ENCODE measurements around the gene ARHGEF37.
A peak's percentile ranks its signal among the peaks of the same experiment; 100 is the strongest.
"Not testable (repeated sequence)": the region's sequence is repeated elsewhere in the genome, so short reads cannot be mapped to it uniquely, and the experiment has no call there.

Gene ARHGEF37

GRCh38 chr5:149581192-149581861 is at the start of gene ARHGEF37:
ARHGEF37 (plus strand) TSS chr5:149581498; CDS start chr5:149597770, 16,272 bp downstream.
- DNase-seq (ENCODE audit: low spot score): peak; percentile 80

- DNase-seq (ENCODE audit: low spot score): no peak
These were observed 48.9 kb upstream of the ARHGEF37 start for GRCh38 chr5:149532413-149532812.

- not testable (repeated sequence) for DNase-seq (ENCODE audit: low spot score)
These were observed 45.5 kb upstream of the ARHGEF37 start for GRCh38 chr5:149535787-149536186.

GRCh38 chr5:149537374-149537975 is 43.8 kb upstream of the ARHGEF37 start:
- no peak for DNase-seq (ENCODE audit: low spot score)

GRCh38 chr5:149540089-149540488 is 41.2 kb upstream of the ARHGEF37 start:
- no peak for DNase-seq (ENCODE audit: low spot score)

- DNase-seq (ENCODE audit: low spot score): no peak
These were observed 39.4 kb upstream of the ARHGEF37 start for GRCh38 chr5:149541893-149542292.

- no peak for DNase-seq (ENCODE audit: low spot score)
These were observed 37.8 kb upstream of the ARHGEF37 start for GRCh38 chr5:149543361-149544027.

- DNase-seq (ENCODE audit: low spot score): no peak
These were observed 37.3 kb upstream of the ARHGEF37 start for GRCh38 chr5:149544028-149544420.

GRCh38 chr5:149545327-149545726 is 36.0 kb upstream of the ARHGEF37 start:
- no peak for DNase-seq (ENCODE audit: low spot score)

GRCh38 chr5:149546974-149547373 is 34.3 kb upstream of the ARHGEF37 start:
- no peak for DNase-seq (ENCODE audit: low spot score)

GRCh38 chr5:149549461-149550267 is 31.6 kb upstream of the ARHGEF37 start:
- DNase-seq (ENCODE audit: low spot score): peak; percentile 40

GRCh38 chr5:149550268-149550583 is 31.1 kb upstream of the ARHGEF37 start:
- DNase-seq (ENCODE audit: low spot score): peak; percentile 66

- peak; percentile 32 for DNase-seq (ENCODE audit: low spot score)
These were observed 30.6 kb upstream of the ARHGEF37 start for GRCh38 chr5:149550594-149551226.

GRCh38 chr5:149551227-149552037 is 29.9 kb upstream of the ARHGEF37 start, which contains the start of gene CSNK1A1:
CSNK1A1 (minus strand) TSS chr5:149551439; CDS start chr5:149550964, 475 bp downstream.
- peak; percentile 100 for DNase-seq (ENCODE audit: low spot score)

GRCh38 chr5:149552038-149552494 is 29.2 kb upstream of the ARHGEF37 start:
- DNase-seq (ENCODE audit: low spot score): no peak

- no peak for DNase-seq (ENCODE audit: low spot score)
These were observed 28.6 kb upstream of the ARHGEF37 start for GRCh38 chr5:149552553-149553160.

- peak; percentile 16 for DNase-seq (ENCODE audit: low spot score)
These were observed 21.6 kb upstream of the ARHGEF37 start for GRCh38 chr5:149559706-149560105.

GRCh38 chr5:149561848-149562247 is 19.4 kb upstream of the ARHGEF37 start:
- peak; percentile 75 for DNase-seq (ENCODE audit: low spot score)

- DNase-seq (ENCODE audit: low spot score): peak; percentile 24
These were observed 17.8 kb upstream of the ARHGEF37 start for GRCh38 chr5:149563466-149563865.

- peak; percentile 78 for DNase-seq (ENCODE audit: low spot score)
These were observed 16.7 kb upstream of the ARHGEF37 start for GRCh38 chr5:149564542-149565140.
